Measurements from ENCODE around the gene TMPRSS3.

Gene TMPRSS3

GRCh38 chr21:42348762-42349161 is 47.1 kb downstream of the TMPRSS3 start:
- no peak for DNase-seq

- no peak for DNase-seq
Measured at GRCh38 chr21:42347601-42348327, 48.1 kb downstream of the TMPRSS3 start.

GRCh38 chr21:42346866-42347600 is 48.8 kb downstream of the TMPRSS3 start:
- DNase-seq = no peak

DNA sequence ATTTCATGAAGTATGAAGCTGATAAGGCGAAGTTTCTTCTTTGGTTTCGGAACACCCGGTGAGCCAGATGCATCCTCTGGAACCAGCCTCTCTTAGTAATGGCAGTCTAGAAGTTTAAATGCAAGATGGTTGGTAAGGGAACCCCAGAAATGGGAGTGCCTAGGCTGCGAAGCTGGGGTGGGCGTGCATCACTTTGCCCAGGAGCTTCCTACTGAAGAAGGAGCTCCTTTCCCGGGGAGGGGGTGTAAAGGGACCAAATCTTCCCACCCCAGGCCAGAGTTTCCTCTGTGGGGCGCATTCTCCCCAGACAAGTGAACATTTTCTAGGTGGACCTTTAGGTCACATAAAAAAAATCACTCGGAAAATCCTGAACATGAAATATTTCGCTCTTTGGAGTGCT is 49.4 kb downstream of the TMPRSS3 start:
- no peak for DNase-seq

DNA sequence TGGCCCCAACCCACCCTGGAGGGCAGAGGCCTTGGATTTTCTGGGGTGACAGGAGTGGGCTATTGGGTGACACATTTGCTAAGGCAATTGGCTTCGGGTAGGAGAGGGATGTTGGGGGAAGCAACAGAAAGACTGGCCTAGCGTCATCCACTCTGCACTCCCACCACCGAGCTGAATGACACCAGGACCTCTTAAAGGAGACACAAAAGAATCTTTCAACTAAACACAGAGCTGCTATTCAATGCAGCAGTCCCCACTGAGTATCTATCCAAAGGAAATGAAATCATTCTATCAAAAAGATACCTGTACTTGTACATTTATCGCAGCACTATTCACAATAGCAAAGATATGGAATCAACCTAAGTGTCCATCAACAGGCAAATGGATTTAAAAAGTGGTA is 51.2 kb downstream of the TMPRSS3 start:
- DNase-seq = no peak

GRCh38 chr21:42343963-42344510 is 51.8 kb downstream of the TMPRSS3 start:
- no peak for DNase-seq

DNA sequence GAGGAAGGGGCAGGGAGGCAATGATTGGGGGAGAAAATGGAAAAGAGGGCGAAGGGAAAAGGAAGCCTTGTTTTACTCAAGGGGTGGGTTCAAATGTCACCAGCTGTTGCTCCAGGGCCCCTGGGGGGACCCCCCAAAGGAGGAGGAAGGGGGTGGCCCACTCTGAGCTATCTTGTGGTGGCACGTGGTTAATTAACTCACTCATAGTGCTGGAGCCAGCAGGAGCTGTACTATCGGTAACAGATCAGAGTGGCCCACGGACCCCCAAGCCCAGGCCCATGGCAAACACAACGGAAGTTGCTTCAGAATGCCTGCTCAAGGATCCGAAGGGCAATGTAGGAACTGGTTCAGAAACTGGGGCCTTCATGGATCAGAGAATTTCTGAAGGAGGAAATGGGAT is 52.3 kb downstream of the TMPRSS3 start:
- DNase-seq = no peak

- no peak for DNase-seq
Measured at GRCh38 chr21:42343101-42343500, 52.8 kb downstream of the TMPRSS3 start.

- no peak for DNase-seq
Measured at GRCh38 chr21:42341776-42342542, 53.9 kb downstream of the TMPRSS3 start.

DNA sequence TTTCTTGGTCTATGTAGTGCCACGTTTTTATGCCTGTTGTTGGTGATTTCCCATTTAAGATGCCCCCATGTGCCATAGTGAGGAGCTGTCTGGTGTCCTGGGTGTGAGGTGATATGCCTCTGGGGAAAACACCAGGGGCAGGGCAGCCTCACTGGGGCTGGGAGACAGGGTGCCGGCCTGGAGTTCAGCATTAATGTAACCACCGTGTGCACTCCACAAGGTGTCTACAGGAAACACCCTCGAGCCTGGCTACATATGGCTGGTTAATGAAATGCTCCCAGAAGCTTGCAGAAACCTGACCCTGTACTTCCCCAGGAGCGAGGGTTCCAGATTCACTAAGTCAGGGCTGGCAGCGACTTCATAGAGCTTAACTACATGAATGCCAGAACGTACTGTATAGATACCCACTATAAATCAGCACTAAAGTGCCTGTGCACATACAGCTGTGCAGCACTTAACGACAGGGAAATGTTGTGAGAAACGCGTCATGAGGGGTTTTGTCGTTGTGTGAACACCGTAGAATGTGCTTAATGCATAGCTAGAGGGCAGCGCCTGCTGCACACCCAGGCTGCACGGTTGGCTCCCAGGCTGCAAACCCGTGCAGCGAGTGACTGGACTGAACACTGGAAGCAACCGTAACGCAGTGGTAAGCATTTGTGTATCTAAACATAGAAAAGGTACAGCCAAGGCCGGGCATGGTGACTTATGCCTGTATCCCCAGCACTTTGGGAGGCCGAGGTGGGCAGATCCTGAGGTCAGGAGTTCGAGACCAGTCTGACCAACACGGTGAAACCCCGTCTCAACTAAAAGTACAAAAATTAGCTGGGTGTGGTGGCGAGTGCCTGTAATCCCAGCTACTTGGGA is 55.4 kb downstream of the TMPRSS3 start:
- DNase-seq = no peak

DNA sequence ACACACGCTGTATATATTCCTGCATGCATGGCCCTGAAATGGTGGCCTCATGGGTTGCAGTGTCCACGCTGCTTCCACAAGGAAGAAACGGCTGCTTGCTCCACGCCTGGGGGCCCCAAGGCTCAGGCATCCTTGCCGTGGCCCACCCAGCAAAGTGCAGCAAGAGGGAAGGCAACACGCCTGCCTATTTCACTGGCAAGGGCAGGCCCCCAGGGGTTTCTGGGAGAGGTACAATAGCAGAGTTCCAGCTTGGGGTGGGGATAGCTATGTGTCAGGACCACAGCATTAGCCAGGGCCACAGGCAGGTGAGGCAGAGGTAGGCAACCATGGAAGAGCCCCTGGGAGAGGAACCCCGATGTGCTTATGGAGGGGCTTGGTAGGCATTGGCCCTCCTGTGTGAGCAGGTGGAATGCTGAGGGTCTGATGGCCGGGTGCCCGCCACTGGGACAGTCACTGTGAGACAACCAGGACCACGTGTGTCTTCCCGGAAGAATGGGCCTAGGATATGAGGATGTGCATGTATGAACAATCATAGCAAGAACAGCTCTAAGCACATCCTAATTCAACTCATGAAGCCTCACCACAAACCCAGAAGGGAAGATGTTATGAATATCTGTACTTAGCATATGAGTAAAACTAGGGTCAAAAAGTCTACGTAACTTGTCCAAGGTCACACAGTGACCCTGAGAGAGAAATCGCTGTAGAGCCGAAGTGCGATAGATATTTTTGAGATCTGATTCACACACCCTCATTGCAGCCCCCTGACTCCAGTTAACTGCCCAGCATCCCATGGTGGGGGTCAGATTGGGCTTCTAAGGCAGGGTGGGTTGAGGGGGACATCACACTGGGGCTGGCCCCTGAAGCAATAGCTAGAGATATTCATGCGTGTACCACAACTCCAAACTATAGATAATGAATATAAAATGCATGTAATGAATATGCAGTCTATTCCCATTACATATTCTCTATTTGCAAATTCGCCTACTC is 56.8 kb downstream of the TMPRSS3 start:
- DNase-seq = no peak

DNA sequence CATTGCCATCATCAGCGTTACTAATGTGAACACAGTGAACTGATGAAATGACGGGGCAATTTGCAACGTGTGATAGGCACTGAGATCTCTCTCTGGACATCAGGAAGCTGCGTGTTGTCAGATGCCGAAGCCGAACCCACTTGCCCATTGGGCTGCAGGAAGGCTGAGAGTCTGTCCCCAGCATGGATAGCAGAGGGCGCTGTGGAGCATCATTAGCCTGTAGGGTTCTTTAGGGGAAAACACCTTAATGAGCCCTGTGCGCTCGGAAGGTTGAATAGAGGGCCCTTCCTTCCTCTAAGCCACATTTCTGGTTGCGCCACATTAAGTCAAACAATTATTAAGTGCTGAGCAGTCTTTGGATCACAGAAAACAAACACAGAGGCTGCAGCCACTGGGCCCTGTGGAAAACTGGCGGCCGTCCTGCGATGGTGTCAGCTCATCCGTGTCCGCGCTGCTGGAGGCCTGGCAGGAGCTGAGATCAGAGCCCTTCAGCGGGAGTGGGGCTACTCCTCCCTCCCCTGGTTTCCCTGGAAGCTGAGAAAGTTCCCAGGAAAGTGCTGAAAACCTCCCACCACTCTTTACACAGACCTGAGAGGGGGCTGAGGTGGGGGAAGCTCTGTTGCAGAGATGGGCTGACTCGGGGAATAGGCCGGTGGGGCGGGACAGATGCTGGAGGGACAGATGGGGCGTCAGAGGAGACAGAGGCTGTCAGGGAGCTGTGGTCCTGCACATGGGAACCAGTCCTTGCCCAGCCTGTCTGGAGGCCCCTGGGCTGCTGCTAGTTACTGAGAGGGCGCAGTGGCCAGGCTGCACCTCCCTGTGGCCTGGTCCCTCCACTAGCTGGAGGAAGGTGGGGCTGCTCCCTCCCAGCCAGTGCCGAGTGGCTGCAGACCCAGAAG is 57.8 kb downstream of the TMPRSS3 start:
- peak; percentile 7 to 39 for DNase-seq

GRCh38 chr21:42337276-42337675 is 58.6 kb downstream of the TMPRSS3 start:
- no peak for DNase-seq

DNA sequence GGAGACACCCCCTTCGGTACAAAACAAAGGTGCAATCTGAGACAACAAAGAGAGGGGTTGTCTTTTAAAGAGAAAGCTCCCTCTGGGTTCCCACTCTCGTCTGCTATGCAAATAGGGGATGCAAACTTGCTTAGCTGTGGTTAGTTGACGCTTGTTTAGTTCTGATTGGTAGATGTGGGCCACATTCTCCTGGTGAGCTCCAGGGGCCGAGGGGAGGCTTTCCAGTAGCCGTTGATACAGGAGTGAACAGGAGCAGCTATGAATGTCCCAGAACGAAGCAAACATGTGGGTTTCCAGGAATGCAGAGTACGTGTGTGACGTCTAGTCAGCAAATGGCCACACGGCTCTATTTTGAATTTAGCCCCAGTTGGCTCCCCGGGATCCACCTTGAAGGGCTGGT is 59.8 kb downstream of the TMPRSS3 start:
- no peak for DNase-seq

- no peak for DNase-seq
Measured at GRCh38 chr21:42332557-42333317, 63.1 kb downstream of the TMPRSS3 start.

GRCh38 chr21:42331660-42332059 is 64.2 kb downstream of the TMPRSS3 start:
- DNase-seq = no peak

DNA sequence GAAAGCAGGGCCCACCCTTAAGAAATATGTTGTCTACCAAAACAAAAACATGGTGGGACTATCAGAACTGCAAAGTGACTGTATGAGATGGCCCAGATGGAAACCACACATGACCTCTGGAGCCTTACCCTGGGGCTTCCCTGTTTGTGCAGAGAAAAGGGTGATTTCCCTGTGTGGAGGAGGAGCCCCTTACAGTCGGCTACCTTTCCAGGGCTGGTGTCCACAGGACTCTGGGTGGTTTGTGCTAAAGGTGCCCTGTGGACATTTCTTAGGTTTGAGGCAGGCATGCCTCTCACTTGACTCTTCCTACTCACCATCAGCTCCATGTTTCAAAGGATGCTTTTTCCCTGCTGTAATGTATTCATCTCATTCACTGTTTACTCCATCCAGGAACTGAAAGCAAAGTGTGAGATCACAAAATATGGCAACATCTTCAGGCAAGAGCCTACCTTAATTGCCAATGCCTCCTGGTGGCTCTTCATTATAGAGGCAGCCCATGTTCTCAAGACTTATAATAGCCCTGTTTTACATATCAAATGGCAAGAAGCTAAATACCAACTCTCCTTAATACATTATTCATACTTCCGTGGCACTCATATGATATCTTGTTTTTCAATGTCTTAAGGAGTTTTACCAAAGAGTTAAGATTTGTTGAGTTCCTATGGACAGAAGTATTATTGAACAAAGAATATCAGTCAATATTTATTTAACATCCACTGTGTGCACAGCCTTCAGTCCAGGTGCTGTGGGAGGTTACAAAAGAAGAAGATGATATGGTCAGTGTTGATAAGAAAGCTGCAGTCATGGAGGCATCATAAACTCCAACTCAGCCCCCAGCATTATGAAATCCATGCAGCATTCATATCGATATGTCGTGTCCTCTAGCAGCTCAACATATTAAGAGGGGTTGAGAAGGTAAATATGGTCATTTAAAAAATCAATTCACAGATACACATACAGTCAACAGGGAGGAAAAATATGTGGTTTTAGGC is 65.2 kb downstream of the TMPRSS3 start:
- DNase-seq = no peak

- DNase-seq = no peak
Measured at GRCh38 chr21:42324896-42325295, 71.0 kb downstream of the TMPRSS3 start.
